Mucosa of stomach (tissue), 1 donor: Measurements from ENCODE around the gene CNIH2.
A peak's percentile ranks its signal among the peaks of the same experiment; 100 is the strongest.

ENCODE experiments used
- H3K27me3 ChIP-seq: one replicate; pipeline ENCODE4 v1.7.0; 2013; ENCODE audit warnings: mild to moderate bottlenecking, low read length; ENCODE audit not compliant: control insufficient read depth, insufficient read depth
- H3K36me3 ChIP-seq: one replicate; pipeline ENCODE4 v1.7.0; 2013; ENCODE audit warnings: low read length; ENCODE audit not compliant: control insufficient read depth, insufficient read depth
- H3K4me1 ChIP-seq: one replicate; pipeline ENCODE4 v1.7.0; 2013; ENCODE audit warnings: mild to moderate bottlenecking, low read length; ENCODE audit not compliant: control insufficient read depth, insufficient read depth
- H3K4me3 ChIP-seq: one replicate; pipeline ENCODE4 v1.7.0; 2013; ENCODE audit warnings: low read length
- H3K9ac ChIP-seq: one replicate; pipeline ENCODE4 v1.7.0; 2013; ENCODE audit warnings: mild to moderate bottlenecking, low read length, moderate library complexity
- H3K9me3 ChIP-seq: one replicate; pipeline ENCODE4 v1.7.0; 2013; ENCODE audit warnings: mild to moderate bottlenecking, low read length, moderate library complexity; ENCODE audit not compliant: control insufficient read depth
- donor health status: Pancreatic carcinoma.

CNIH2 gene

GRCh38 chr11:66281001-66281400, 3.0 kb downstream of the CNIH2 start:
- Histone ChIP-seq H3K36me3 (peaks cover 5% of the 10 kb centered on the region), H3K9ac (no peak overlapping the region), H3K4me1 (peaks cover 13% of the 10 kb centered on the region), H3K27me3 (peaks cover 3% of the 10 kb centered on the region), H3K9me3 (no peaks in the 10 kb centered on the region), H3K4me3 (no peak overlapping the region)

- H3K4me1 ChIP-seq = peaks cover 14% of the 10 kb centered on the region
- H3K9me3 ChIP-seq = no peaks in the 10 kb centered on the region
- peaks cover 3% of the 10 kb centered on the region for H3K27me3 ChIP-seq
- H3K36me3 ChIP-seq = peaks cover 5% of the 10 kb centered on the region
- H3K4me3 ChIP-seq = no peak overlapping the region
- no peak overlapping the region for H3K9ac ChIP-seq
Measured at GRCh38 chr11:66281776-66282467, 3.9 kb downstream of the CNIH2 start.

- Histone ChIP-seq H3K9me3 (no peaks in the 10 kb centered on the region), H3K4me1 (peaks cover 19% of the 10 kb centered on the region), H3K36me3 (peaks cover 5% of the 10 kb centered on the region), H3K9ac (peak overlapping the region; percentile 38), H3K27me3 (peaks cover 3% of the 10 kb centered on the region), H3K4me3 (no peak overlapping the region)
Measured at GRCh38 chr11:66282468-66283455, 4.8 kb downstream of the CNIH2 start.

GRCh38 chr11:66283461-66284105, 5.6 kb downstream of the CNIH2 start:
- Histone ChIP-seq H3K36me3 (peaks cover 5% of the 10 kb centered on the region), H3K9ac (no peak overlapping the region), H3K9me3 (no peaks in the 10 kb centered on the region)

GRCh38 chr11:66284526-66285078, 6.6 kb downstream of the CNIH2 start:
- peaks cover 5% of the 10 kb centered on the region for H3K36me3 ChIP-seq
- no peaks in the 10 kb centered on the region for H3K9me3 ChIP-seq
- H3K27me3 ChIP-seq = no peaks in the 10 kb centered on the region

More at GRCh38 chr11:66283461-66284105, 5.6 kb downstream of the CNIH2 start:
- H3K27me3 ChIP-seq = peaks cover 3% of the 10 kb centered on the region
- no peak overlapping the region for H3K4me3 ChIP-seq
- peaks cover 24% of the 10 kb centered on the region for H3K4me1 ChIP-seq

GRCh38 chr11:66285250-66285947, 7.4 kb downstream of the CNIH2 start:
- Histone ChIP-seq H3K9ac (no peak overlapping the region), H3K4me1 (peaks cover 34% of the 10 kb centered on the region), H3K9me3 (no peaks in the 10 kb centered on the region), H3K4me3 (no peak overlapping the region), H3K27me3 (no peaks in the 10 kb centered on the region), H3K36me3 (peaks cover 5% of the 10 kb centered on the region)

More at GRCh38 chr11:66284526-66285078, 6.6 kb downstream of the CNIH2 start:
- no peak overlapping the region for H3K9ac ChIP-seq
- no peak overlapping the region for H3K4me3 ChIP-seq
- H3K4me1 ChIP-seq = peaks cover 26% of the 10 kb centered on the region

- Histone ChIP-seq H3K9me3 (no peaks in the 10 kb centered on the region), H3K4me3 (no peak overlapping the region), H3K27me3 (peaks cover 3% of the 10 kb centered on the region), H3K4me1 (peaks cover 36% of the 10 kb centered on the region), H3K36me3 (peaks cover 5% of the 10 kb centered on the region), H3K9ac (no peak overlapping the region)
Measured at GRCh38 chr11:66286699-66287098, 8.7 kb downstream of the CNIH2 start.

GRCh38 chr11:66287211-66287888, 9.4 kb downstream of the CNIH2 start:
- Histone ChIP-seq H3K4me1 (peaks cover 35% of the 10 kb centered on the region), H3K4me3 (no peak overlapping the region), H3K36me3 (peaks cover 5% of the 10 kb centered on the region)

GRCh38 chr11:66287889-66288670, 10.1 kb downstream of the CNIH2 start:
- H3K4me1 ChIP-seq = peaks cover 38% of the 10 kb centered on the region
- H3K9ac ChIP-seq = peak overlapping the region; percentile 89
- peaks cover 11% of the 10 kb centered on the region for H3K27me3 ChIP-seq
- H3K36me3 ChIP-seq = peaks cover 5% of the 10 kb centered on the region
- no peaks in the 10 kb centered on the region for H3K9me3 ChIP-seq
- peak overlapping the region; percentile 54 for H3K4me3 ChIP-seq

More at GRCh38 chr11:66287211-66287888, 9.4 kb downstream of the CNIH2 start:
- Histone ChIP-seq H3K9me3 (no peaks in the 10 kb centered on the region), H3K27me3 (peaks cover 4% of the 10 kb centered on the region), H3K9ac (no peak overlapping the region)

- H3K9ac ChIP-seq = peak within 1 kb of the TSS; percentile 89
- H3K9me3 ChIP-seq = no peaks in the 10 kb centered on the region
- H3K4me1 ChIP-seq = peaks cover 41% of the 10 kb centered on the region
- H3K36me3 ChIP-seq = peaks cover 5% of the 10 kb centered on the region
- peaks cover 13% of the 10 kb centered on the region for H3K27me3 ChIP-seq
- H3K4me3 ChIP-seq = peak within 1 kb of the TSS; percentile 64
Measured at GRCh38 chr11:66288671-66289547, 10.9 kb downstream of the CNIH2 start, which contains the start of gene YIF1A. Gene YIF1A (minus strand): TSS chr11:66289143. CDS start chr11:66288985, 158 bp downstream.
